Muscle of arm (tissue), 12 donors: ENCODE results near the gene ACP2. TPM values are rescaled to one million over a fixed set of nuclear protein-coding genes. Genes with fewer than 3 reads are reported as not detected.

Experiments
- DNase-seq: peaks from one replicate; pipeline ENCODE4 v3.0.0-alpha.2; 2013
- polyA plus RNA-seq, 12 donors: library from polyadenylated mRNA; unstranded; fragments of 120-200 nt; gene quantifications; one replicate each; pipeline ENCODE4 v1.2.1, GENCODE V29; 2013; ENCODE audit not compliant: insufficient read length in 12 of 12

The ACP2 gene
- polyA plus RNA-seq, 12 donors = 15.6 to 35.4 (median 23.4) TPM; not detected in 1

DNA sequence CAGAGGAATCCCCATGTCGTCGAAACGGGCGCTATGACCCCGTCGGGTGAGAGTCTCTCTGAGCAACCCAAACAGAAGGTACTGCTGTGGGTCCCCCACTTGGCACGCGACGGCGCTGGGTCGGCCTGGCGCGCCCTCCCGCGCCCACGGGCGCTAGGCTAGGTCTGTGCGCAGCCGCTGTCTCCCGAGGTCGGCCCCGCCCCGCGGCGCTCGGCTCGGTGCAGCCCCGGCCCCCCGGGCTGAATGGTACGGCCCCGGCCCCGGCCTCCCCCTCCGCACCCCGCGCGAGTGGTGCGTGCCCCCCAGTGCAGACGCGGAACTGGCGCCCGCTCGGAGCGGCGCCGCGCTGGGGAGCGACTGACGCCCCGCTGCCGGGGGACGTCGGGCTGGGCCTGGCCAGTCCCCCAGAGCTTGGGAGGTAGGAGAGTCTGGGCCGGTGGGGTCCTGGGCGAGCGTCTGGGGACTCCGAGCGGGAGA is 21.3 kb upstream of the ACP2 start, which contains the start of gene MADD:
MADD (plus strand) TSS at position 305 of the 477 bp plus-strand sequence.
- DNase-seq = peak; percentile 79

- peak; percentile 81 for DNase-seq
These were observed 20.6 kb upstream of the ACP2 start for GRCh38 chr11:47269002-47269828.

- no peak for DNase-seq
These were observed 19.9 kb upstream of the ACP2 start for GRCh38 chr11:47268448-47269001.

GRCh38 chr11:47267876-47268275 is 19.3 kb upstream of the ACP2 start:
- DNase-seq = no peak

DNA sequence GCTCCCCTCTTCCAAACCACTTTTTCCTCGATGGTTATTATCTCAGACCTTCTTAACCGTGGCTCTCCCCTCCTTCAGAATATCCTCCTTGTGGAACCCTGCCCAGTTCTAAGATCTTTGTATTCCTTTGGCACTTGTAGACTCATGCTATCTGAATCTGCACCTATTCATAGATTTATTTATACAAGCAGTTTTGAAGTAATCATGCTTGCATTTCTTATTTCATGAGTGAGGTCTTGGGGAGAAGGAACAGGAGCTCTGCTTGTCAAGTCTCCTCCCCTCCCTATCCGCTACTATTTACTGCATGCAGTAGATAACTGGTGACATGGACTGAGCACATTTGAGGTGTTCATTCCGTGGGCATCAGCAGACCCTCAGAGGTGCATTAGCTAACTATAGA is 15.9 kb upstream of the ACP2 start:
- DNase-seq = no peak

- DNase-seq = no peak
These were observed 15.5 kb upstream of the ACP2 start for GRCh38 chr11:47264119-47264518.

DNA sequence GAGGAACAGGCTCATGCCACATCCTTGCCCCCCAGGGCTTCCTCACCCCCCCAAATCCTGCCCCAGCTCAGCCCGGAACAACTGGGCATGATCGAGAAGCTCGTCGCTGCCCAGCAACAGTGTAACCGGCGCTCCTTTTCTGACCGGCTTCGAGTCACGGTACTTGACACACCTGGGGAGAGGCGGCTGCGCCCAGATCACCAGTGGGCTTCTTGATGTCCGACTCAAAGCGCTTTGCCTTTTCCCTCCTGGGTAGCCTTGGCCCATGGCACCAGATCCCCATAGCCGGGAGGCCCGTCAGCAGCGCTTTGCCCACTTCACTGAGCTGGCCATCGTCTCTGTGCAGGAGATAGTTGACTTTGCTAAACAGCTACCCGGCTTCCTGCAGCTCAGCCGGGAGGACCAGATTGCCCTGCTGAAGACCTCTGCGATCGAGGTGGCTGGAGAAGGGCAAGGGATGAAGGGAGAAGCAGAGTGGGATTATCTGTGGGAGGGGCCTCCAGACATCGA is 12.7 kb upstream of the ACP2 start:
- no peak for DNase-seq

GRCh38 chr11:47260366-47260765 is 11.8 kb upstream of the ACP2 start:
- no peak for DNase-seq

- no peak for DNase-seq
These were observed 10.8 kb upstream of the ACP2 start for GRCh38 chr11:47259232-47259977.

GRCh38 chr11:47258317-47258902 is 9.8 kb upstream of the ACP2 start:
- DNase-seq = no peak

GRCh38 chr11:47257517-47258316 is 9.1 kb upstream of the ACP2 start, which contains the start of gene NR1H3:
Gene NR1H3, plus strand, starts transcription at chr11:47257996. Its CDS starts 1,221 bp downstream, at chr11:47259217.
- DNase-seq = peak; percentile 62

DNA sequence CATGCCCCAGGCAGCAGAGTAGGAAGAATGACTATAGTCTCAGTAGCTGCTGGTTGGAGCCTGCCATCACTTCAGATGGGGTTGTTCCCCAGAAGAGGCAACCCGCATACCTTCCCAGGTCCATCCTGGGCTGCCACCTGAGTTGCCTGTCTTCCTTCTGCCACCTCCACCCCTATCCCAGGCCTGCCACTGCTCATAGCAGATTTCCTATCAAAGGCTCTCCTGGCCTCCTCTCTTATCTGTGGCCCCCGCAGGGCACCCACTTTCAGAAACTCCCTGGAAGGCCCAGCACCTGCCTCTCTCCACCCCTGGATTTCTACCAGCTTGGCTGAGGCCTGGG is 8.5 kb upstream of the ACP2 start:
- DNase-seq = no peak

DNA sequence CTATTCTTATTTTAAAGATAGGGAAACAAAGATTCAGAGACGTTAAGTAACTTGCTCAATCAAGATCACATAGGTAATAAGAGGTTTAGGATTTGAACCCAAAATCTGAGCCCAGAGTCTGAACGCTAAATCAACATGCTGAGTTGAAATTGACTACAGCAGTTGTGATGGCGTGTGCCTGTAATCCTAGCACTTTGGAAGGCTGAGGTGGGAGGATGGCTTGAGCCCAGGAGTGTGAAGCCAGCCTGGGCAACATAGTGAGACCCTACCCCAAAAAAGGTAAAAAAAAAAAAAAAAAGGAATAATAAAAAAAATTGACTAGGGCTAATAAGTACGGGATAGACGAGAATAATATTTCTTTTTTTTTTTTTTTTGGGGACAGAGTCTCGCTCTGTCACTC is 7.8 kb upstream of the ACP2 start:
- no peak for DNase-seq

- DNase-seq = no peak
These were observed 5.8 kb upstream of the ACP2 start for GRCh38 chr11:47254386-47254785.

GRCh38 chr11:47253660-47254059 is 5.0 kb upstream of the ACP2 start:
- no peak for DNase-seq

DNA sequence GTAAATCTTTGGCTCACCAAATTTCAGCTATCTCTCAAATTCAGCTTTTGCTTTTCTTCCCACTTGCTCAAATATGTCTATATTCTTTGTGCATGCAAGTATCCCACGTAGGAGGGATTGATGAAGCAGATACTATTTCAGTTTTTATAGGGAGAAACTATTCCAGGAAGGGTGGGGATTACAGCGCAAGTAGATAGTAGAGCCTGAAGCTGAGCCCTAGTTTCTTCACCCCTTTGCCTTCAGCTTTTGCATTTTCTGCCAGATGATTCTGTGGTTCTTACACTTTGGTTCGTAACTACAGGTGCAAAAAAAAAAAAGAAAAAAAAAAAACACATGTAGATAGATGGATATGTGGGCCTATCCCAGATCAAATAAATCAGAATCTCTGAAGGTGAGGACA is 3.1 kb upstream of the ACP2 start:
- DNase-seq = no peak

- no peak for DNase-seq
These were observed 733 bp upstream of the ACP2 start for GRCh38 chr11:47249378-47249715.

- DNase-seq = no peak
These were observed 330 bp downstream of the ACP2 start for GRCh38 chr11:47248304-47248663.

- DNase-seq = no peak
These were observed 1.1 kb downstream of the ACP2 start for GRCh38 chr11:47247502-47247901.

DNA sequence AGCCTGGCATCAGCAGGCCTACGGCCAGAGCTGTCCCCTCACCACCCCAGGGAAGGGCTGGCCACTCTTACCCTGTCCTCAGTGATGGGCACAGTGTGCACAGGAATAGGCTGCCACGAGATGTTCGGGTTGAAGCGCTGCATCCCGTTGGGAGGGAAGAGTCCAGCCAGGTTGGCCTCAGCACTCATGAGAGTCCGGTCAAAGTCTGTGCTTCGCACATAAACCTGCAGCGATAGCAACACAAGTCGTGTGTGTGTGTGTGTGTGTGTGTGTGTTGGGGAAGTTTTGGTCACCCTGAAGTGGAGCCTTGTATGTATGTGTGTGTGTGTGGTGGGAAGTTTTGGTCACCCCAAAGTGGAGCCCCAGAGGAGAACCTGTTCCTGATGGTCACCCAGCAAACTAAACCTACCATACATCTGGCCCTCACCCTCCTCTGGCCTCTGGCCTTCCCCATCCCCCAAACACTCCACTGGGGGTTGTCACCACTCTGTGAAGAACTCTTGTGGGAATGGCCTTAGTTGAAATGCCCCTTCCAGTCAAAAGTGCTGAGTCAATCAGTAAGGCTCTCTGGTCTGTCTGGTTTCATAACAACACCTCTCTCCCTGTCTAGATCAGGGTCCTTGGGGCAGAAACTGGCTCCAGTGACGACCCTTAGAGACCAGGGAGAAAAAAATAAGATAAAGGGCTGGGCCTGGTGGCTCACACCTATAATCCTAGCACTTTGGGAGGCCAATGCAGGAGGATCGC is 2.8 kb downstream of the ACP2 start:
- no peak for DNase-seq
